Measurements from ENCODE around the gene TNRC6C.

TNRC6C gene

GRCh38 chr17:78016852-78017251 is 58.3 kb downstream of the TNRC6C start:
- DNase-seq, result no peak

DNA sequence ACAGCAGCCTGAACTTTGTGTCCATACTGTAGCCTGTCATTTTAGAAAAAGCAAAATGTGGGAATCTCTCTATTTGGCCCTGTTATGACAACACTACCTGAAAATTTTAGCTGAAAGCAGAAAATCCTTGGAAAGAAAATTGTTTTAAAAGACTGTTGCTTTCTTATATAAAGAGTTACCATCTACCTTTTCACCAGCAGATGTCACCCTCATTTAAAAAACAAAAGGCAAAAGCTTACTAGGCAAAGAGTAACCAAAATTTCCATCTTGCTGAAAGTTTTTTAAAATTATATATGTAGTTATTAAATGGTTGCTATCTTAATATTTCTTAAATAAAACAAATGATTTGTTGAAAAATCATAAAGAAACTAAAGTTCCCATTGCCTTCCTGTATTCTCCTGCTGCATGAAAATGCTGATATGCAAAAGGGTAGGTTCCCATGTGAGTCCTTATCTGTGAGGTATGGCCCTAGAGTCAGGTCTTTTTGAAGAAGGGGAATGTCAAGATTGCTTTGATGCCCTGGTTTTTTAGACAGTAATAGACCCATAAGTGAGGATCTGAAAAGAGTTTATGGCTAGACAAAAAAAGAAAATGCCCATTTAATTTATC is 61.0 kb downstream of the TNRC6C start:
- DNase-seq, result peak; percentile 42

- no peak for DNase-seq
Observed at GRCh38 chr17:78019976-78020716, 61.6 kb downstream of the TNRC6C start.

DNA sequence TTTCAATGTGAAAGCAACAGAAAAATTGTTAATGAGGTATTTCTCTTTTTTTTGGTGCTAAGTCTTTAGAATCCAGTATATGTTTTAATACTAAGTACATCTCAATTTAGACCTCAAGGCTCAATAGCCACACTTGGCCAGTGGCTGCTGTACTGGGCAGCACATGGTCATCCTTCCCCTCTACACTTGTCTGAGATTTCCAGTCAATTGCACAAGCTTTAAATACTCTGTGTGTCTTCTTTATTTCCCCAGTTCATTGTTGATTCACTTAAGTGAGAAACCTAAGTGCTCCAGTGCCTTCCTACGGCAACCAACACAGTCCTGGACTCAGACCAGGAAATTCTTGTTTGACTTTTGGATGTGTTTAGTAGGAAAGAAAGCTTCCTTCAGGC is 62.2 kb downstream of the TNRC6C start:
- DNase-seq, result no peak

GRCh38 chr17:78022425-78022824 is 63.9 kb downstream of the TNRC6C start:
- no peak for DNase-seq

DNA sequence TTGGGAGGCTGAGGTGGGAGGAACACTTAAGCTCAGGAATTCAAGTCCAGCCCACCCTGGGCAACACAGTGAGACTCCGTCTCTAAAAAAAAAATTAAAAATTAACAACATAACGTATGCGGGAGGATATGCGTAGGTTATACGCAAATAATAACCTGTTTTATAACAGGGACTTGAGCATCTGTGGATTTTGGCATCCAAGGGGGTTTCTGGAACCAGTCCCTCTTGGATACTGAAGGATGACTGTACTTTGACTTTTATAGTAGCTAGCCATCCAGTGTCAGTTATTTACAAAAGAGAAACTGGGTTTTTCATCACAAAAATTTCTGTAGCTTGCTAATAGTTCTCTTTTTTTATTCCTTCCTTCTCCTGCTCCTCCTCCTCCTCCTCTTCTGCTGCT is 64.5 kb downstream of the TNRC6C start:
- no peak for DNase-seq

DNA sequence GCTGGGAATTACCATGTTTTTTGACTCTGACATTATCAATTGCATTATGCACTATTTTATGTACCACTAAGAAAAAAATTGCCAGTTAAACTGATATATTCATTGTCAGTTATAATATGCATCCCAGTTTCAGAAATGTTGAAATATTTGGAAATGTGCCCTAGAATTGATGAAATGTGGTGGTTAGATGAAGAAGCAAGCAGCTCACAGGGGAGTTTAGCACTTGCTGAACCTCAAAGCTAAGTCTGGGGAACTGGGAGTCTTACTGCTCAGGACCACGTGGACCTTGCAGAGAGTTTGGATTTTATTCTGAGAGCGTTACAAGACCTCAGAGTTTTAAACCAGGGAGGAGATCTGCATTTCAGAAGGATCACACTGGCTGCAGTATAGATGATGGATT is 67.9 kb downstream of the TNRC6C start:
- DNase-seq, result no peak

DNA sequence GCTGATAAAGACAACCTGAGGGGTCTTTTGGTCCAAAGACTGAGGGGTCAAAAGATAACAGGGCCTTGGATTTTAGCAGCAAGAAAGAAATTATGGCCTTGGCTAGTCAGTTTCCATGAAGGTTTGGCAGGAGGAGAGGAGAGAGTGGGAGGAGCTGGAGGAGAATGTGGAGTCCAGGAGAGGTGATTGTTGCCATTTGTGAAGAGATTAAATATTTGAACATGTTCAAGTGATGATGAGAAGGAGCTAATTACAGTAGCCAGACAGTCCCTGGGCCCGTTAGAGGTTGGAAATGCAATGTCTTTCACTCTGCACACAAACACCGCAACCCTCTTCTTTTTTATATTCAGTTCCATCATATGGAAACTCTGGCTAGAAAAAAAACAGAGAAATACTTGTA is 68.6 kb downstream of the TNRC6C start:
- DNase-seq, result no peak

DNA sequence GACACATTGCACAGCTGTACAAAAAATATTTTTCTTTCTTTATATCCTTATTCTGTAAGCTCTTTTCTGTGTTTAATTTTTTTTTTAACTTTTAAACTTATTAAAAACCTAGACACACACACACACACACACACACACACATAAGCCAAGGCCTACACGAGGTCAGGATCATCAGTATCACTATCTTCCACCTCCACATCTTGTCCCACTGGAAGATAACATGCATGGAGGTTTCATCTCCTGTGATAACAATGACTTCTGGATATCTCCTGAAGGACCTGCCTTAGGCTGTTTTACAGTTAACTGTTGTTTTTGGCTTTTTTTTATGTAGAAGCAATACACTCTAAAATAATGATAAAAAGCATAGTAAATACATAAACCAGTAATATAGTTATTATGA is 71.2 kb downstream of the TNRC6C start:
- no peak for DNase-seq

DNA sequence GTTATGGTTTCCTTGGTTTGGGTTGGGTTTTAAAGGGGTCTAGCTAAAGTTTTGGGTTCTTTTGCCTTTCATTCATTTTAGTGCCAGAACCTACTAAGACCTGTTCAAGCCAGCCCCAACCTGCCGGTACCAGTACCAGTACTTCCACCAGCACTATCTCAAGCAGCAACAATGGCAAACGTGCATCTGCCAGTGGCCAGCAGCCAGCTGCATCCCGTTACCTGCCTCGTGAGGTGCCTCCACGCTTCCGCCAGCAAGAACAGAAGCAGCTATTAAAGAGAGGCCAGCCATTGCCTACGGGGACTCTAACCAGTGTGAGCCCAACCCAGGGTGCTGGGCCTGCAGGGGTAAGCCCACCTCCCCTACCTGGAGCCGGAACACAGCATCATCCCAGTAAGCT is 72.9 kb downstream of the TNRC6C start:
- no peak for DNase-seq

DNA sequence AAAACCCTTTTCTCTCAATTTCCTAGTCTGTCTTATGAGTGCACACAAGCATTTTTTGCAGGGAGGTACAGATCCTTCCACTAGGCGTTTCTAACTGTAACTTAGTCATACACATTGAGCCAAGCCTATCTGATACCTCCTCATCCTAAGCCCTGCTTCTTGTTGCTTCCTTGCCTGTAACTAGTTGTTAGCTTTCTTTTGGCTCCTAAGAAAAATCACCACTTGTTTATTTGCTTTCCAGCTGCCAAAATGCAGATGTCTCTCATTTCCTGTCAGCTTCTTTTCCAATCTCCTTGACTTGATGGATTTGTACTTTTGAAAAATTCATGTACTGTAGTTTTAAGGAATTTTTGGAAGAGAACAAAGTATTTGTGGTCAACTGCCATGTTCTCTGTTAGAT is 73.7 kb downstream of the TNRC6C start:
- no peak for DNase-seq

- no peak for DNase-seq
Observed at GRCh38 chr17:78034429-78035091, 76.1 kb downstream of the TNRC6C start.

GRCh38 chr17:78037280-78037679 is 78.8 kb downstream of the TNRC6C start:
- no peak for DNase-seq

- DNase-seq, result no peak
Observed at GRCh38 chr17:78038748-78039288, 80.3 kb downstream of the TNRC6C start.

- DNase-seq, result no peak
Observed at GRCh38 chr17:78039581-78039980, 81.1 kb downstream of the TNRC6C start.

DNA sequence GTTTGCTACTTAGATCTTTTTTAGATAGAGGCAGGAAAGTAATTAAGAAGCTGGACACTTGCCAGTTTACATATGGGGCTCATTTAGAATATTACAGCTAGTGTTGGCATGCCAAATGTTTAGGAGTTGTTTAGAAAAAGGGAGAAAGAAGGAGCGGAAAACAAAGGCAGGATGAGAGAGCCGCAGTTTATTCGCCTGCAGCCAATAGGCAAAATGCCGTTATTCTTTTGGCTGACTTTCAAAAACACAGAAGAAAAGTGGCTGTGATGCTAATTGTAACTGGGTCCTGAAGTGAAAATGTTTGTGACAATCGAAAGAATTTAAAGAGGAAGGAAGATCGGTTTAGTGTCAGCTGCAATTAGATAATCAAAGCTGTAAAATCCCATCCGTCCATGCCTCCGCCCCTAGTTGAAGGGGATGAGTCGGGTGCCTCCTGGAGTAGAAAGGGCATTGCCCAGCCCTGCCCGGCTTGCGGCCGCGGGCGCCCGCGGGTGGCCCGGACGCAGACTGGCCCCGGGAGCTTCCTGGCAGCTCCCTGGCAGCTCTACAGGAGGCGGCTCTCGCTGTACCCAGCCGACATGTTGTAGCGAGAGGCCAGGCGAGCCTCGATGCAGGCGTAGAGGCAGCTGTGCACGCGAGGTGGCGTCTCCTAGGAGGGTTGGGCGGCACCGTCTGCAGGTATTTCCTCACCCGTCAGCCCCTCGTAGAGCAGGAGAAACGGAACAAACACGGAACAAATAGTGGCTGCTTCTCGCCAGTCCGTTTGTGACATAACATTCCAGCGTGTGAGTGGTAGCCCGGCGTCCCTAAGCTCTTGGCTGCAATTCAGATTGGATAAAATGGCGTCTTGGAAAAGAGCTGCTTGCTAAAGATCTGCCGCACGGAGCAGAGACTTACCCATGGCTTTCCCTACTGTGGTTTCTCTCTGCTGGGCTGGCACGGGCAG is 82.2 kb downstream of the TNRC6C start:
- DNase-seq, result peak; percentile 91

- DNase-seq, result no peak
Observed at GRCh38 chr17:78041386-78042179, 83.1 kb downstream of the TNRC6C start.

GRCh38 chr17:78042542-78042941 is 84.0 kb downstream of the TNRC6C start:
- no peak for DNase-seq

- no peak for DNase-seq
Observed at GRCh38 chr17:78043031-78043430, 84.5 kb downstream of the TNRC6C start.

GRCh38 chr17:78044280-78044835 is 85.9 kb downstream of the TNRC6C start:
- DNase-seq, result no peak

DNA sequence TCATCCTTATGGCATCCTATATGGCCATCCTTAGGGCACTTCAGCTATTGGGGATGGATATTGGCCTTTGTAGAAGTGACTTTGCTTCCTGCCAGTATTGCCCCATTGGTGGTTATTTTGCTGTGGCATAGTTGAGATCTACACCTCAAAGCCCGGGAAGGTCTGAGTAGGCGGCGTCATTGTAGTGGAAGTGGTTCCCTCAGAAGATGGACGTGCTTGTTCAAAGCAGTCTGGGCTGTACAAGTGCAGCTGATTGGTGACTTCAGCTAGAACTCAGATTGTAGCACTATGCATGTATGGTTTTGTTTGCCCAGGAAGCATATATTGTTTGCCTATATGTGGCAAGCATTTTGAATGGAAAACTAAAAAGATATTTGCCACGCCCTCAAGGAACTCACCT is 86.8 kb downstream of the TNRC6C start:
- no peak for DNase-seq

- DNase-seq, result no peak
Observed at GRCh38 chr17:78046923-78047322, 88.4 kb downstream of the TNRC6C start.

Data from midbrain (tissue), 1 donor.